ENCODE data around the gene AOC1.

Gene AOC1

DNA sequence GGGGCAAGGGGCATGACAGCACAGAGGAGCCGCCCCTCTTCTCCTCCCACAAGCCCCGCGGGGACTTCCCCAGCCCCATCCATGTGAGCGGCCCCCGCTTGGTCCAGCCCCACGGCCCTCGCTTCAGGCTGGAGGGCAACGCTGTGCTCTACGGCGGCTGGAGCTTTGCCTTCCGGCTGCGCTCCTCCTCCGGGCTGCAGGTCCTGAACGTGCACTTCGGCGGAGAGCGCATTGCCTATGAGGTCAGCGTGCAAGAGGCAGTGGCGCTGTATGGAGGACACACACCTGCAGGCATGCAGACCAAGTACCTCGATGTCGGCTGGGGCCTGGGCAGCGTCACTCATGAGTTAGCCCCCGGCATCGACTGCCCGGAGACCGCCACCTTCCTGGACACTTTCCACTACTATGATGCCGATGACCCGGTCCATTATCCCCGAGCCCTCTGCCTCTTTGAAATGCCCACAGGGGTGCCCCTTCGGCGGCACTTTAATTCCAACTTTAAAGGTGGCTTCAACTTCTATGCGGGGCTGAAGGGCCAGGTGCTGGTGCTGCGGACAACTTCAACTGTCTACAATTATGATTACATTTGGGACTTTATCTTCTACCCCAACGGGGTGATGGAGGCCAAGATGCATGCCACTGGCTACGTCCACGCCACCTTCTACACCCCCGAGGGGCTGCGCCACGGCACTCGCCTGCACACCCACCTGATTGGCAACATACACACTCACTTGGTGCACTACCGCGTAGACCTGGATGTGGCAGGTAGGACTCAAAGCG is 5.1 kb downstream of the AOC1 start (continued):
- TF ChIP-seq, protein P1, sequence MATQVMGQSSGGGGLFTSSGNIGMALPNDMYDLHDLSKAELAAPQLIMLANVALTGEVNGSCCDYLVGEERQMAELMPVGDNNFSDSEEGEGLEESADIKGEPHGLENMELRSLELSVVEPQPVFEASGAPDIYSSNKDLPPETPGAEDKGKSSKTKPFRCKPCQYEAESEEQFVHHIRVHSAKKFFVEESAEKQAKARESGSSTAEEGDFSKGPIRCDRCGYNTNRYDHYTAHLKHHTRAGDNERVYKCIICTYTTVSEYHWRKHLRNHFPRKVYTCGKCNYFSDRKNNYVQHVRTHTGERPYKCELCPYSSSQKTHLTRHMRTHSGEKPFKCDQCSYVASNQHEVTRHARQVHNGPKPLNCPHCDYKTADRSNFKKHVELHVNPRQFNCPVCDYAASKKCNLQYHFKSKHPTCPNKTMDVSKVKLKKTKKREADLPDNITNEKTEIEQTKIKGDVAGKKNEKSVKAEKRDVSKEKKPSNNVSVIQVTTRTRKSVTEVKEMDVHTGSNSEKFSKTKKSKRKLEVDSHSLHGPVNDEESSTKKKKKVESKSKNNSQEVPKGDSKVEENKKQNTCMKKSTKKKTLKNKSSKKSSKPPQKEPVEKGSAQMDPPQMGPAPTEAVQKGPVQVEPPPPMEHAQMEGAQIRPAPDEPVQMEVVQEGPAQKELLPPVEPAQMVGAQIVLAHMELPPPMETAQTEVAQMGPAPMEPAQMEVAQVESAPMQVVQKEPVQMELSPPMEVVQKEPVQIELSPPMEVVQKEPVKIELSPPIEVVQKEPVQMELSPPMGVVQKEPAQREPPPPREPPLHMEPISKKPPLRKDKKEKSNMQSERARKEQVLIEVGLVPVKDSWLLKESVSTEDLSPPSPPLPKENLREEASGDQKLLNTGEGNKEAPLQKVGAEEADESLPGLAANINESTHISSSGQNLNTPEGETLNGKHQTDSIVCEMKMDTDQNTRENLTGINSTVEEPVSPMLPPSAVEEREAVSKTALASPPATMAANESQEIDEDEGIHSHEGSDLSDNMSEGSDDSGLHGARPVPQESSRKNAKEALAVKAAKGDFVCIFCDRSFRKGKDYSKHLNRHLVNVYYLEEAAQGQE (tag by site-specific recombination; IDR thresholded peaks at IDR 0.05), result no peak
- TF ChIP-seq, protein P2, sequence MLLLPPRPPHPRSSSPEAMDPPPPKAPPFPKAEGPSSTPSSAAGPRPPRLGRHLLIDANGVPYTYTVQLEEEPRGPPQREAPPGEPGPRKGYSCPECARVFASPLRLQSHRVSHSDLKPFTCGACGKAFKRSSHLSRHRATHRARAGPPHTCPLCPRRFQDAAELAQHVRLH (tag by site-specific recombination; IDR thresholded peaks at IDR 0.05), result no peak
- no peak for TF ChIP-seq ZNF174 (tag by site-specific recombination; IDR thresholded peaks at IDR 0.05)
- TF ChIP-seq, protein P3, sequence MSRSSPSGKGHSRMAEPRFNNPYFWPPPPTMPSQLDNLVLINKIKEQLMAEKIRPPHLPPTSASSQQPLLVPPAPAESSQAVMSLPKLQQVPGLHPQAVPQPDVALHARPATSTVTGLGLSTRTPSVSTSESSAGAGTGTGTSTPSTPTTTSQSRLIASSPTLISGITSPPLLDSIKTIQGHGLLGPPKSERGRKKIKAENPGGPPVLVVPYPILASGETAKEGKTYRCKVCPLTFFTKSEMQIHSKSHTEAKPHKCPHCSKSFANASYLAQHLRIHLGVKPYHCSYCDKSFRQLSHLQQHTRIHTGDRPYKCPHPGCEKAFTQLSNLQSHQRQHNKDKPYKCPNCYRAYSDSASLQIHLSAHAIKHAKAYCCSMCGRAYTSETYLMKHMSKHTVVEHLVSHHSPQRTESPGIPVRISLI (tag by site-specific recombination; IDR thresholded peaks at IDR 0.05), result no peak
- TF ChIP-seq PRDM1 (tag by site-specific recombination; IDR thresholded peaks at IDR 0.05), result no peak
- TF ChIP-seq, protein P4, sequence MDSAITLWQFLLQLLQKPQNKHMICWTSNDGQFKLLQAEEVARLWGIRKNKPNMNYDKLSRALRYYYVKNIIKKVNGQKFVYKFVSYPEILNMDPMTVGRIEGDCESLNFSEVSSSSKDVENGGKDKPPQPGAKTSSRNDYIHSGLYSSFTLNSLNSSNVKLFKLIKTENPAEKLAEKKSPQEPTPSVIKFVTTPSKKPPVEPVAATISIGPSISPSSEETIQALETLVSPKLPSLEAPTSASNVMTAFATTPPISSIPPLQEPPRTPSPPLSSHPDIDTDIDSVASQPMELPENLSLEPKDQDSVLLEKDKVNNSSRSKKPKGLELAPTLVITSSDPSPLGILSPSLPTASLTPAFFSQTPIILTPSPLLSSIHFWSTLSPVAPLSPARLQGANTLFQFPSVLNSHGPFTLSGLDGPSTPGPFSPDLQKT (IDR thresholded peaks at IDR 0.05; ENCODE audit: borderline replicate concordance, low read depth, low read length), result no peak
- TF ChIP-seq ZNF404 (tag by site-specific recombination; IDR thresholded peaks at IDR 0.05), result no peak

DNA sequence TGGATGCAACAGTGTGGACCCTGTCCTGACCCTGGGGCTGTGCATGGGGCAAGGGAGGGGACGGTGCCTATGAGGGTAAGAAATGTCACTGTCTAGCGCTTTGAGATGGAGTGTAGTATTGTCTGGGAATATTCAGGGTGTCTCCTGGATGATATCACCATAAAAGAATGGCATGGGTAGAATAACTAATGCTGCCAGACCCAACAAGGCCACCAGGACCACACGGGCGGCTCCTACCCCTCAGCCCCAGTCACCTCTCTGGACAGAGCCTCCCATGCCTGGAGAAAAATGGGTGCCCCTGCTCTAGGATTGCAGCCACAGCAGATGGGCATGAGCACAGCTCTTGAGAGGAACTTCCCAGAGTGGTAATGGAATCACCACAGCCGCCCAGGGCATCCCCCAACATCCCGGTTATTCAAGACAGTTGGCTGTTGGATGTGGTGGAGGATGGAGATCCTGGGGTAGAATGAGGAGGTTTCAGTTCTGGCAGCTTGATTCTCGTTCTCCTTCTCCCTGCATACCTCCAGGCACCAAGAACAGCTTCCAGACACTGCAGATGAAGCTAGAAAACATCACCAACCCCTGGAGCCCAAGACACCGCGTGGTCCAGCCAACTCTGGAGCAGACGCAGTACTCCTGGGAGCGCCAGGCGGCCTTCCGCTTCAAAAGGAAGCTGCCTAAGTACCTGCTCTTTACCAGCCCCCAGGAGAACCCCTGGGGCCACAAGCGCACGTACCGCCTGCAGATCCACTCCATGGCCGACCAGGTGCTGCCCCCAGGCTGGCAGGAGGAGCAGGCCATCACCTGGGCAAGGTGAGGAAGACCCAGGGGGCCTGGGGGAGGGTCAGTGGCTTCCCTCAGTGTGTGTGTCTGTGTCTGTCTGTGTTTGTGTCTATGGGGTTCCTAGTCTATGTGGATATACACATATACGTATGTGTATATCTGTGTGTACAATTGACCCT is 6.2 kb downstream of the AOC1 start:
- ChIA-PET POLR2A (no interaction called here), CTCF (interaction anchor here (0.7 kb wide), 1 partner anchor 130 kb away, joined by 3 read pairs; no protein-coding TSS in a partner anchor)
- Histone ChIP-seq H3K27ac (ENCODE audit: extremely low read depth, low read depth, low read length) (no peak overlapping the region), H3K4me1 (ENCODE audit: control insufficient read depth, insufficient read depth, low read length) (no peaks in the 10 kb centered on the region), H3K4me3 (ENCODE audit: low read depth, low read length) (no peak overlapping the region), H3K36me3 (ENCODE audit: control insufficient read depth in 2 of 2, insufficient read depth in 1 of 2, low read length in 2 of 2) (no peaks in the 10 kb centered on the region), H3K9me3 (ENCODE audit: control insufficient read depth, insufficient read depth, low read depth, low read length) (no peaks in the 10 kb centered on the region)
- TF ChIP-seq ZNF530 (tag by site-specific recombination; IDR thresholded peaks at IDR 0.05; ENCODE audit: low read depth) (no peak), ZNF324 (tag by site-specific recombination; IDR thresholded peaks at IDR 0.05) (no peak)

DNA sequence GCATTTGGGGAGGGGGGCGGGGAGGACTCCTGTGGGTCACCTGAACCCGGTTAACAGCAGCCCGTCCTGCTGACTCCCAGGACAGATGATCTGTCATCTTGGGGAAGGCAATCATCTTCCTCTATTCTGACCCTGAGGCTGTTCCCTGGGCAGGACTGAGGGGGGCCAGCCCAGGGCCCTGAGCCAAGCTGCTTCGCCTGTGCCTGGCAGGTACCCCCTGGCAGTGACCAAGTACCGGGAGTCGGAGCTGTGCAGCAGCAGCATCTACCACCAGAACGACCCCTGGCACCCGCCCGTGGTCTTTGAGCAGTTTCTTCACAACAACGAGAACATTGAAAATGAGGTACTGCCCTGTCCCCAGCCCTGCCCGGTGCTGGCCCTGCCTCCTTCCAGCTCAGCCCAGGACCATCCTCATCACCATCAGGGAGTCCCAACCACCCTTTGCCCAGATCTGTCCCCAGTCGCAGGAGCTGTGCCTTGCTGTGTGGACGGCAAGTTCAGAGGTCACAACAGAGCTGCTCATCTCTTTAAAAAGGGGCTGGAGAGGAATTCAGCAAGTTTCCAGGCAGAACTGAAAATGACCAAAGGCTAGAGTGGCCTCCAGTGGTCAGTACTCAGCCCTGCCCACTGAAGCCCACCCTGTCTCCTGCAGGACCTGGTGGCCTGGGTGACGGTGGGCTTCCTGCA is 8.1 kb downstream of the AOC1 start:
- H3K36me3 ChIP-seq (ENCODE audit: control insufficient read depth in 2 of 2, insufficient read depth in 1 of 2, low read length in 2 of 2), result no peaks in the 10 kb centered on the region
- no peak overlapping the region for H3K4me3 ChIP-seq (ENCODE audit: low read depth, low read length)
- no peak for TF ChIP-seq ZNF354C (tag by site-specific recombination; IDR thresholded peaks at IDR 0.05; ENCODE audit: borderline replicate concordance, low read depth)
- no peak for TF ChIP-seq ZEB2 (tag by site-specific recombination; IDR thresholded peaks at IDR 0.05)
- no peak for TF ChIP-seq ZNF24 (tag by site-specific recombination; IDR thresholded peaks at IDR 0.05)
- no peak for TF ChIP-seq ZNF585B (tag by site-specific recombination; IDR thresholded peaks at IDR 0.05)
- TF ChIP-seq ZNF664 (tag by site-specific recombination; IDR thresholded peaks at IDR 0.05), result no peak
- TF ChIP-seq, protein P5, sequence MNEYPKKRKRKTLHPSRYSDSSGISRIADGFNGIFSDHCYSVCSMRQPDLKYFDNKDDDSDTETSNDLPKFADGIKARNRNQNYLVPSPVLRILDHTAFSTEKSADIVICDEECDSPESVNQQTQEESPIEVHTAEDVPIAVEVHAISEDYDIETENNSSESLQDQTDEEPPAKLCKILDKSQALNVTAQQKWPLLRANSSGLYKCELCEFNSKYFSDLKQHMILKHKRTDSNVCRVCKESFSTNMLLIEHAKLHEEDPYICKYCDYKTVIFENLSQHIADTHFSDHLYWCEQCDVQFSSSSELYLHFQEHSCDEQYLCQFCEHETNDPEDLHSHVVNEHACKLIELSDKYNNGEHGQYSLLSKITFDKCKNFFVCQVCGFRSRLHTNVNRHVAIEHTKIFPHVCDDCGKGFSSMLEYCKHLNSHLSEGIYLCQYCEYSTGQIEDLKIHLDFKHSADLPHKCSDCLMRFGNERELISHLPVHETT (tag by site-specific recombination; IDR thresholded peaks at IDR 0.05), result no peak
- no peak for TF ChIP-seq ZNF324 (tag by site-specific recombination; IDR thresholded peaks at IDR 0.05)
- no peak for TF ChIP-seq ZNF501 (tag by site-specific recombination; IDR thresholded peaks at IDR 0.05)
- TF ChIP-seq ZNF837 (tag by site-specific recombination; IDR thresholded peaks at IDR 0.05), result no peak
- TF ChIP-seq MEIS1 (CRISPR knock-in tag; IDR thresholded peaks at IDR 0.05; ENCODE audit: borderline replicate concordance), result no peak
- TF ChIP-seq GFI1B (tag by site-specific recombination; IDR thresholded peaks at IDR 0.05), result no peak
- no peak for TF ChIP-seq ZNF777 (tag by site-specific recombination; IDR thresholded peaks at IDR 0.05; ENCODE audit: borderline replicate concordance)
- no peak for TF ChIP-seq ZFP41 (tag by site-specific recombination; IDR thresholded peaks at IDR 0.05; ENCODE audit: borderline replicate concordance)
- H3K9me3 ChIP-seq (ENCODE audit: control insufficient read depth, insufficient read depth, low read depth, low read length), result no peaks in the 10 kb centered on the region
- no peak overlapping the region for H3K27ac ChIP-seq (ENCODE audit: extremely low read depth, low read depth, low read length)
- CTCF ChIA-PET, result interaction anchor here (0.6 to 1.2 kb wide), 2 partner anchors 81 to 115 kb away, joined by 3 to 4 read pairs; no protein-coding TSS in a partner anchor
- no peaks in the 10 kb centered on the region for H3K4me1 ChIP-seq (ENCODE audit: control insufficient read depth, insufficient read depth, low read length)
- POLR2A ChIA-PET, result no interaction called here
